ENCODE measurements around the gene PRMT9.

DNA sequence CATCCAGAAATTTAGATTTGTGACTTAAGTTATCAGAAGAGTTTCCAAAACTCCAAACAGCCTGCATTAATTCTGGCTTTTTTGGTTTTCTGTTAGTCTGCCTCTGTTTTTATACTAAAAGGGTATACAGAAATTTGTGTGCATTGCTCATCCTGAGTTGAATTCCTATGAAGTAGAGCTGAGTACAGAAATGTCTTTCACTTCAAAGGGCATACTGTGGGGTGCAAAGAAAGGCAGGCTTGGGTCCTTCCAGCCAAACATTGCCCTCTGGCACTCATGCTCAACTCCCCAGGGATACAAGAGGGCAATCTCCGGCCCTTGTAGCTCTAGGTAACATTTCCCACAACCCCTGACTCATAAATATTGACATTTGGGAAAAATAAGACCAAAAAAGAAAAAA is 94.4 kb downstream of the PRMT9 start:
- TF ChIP-seq, protein P1, sequence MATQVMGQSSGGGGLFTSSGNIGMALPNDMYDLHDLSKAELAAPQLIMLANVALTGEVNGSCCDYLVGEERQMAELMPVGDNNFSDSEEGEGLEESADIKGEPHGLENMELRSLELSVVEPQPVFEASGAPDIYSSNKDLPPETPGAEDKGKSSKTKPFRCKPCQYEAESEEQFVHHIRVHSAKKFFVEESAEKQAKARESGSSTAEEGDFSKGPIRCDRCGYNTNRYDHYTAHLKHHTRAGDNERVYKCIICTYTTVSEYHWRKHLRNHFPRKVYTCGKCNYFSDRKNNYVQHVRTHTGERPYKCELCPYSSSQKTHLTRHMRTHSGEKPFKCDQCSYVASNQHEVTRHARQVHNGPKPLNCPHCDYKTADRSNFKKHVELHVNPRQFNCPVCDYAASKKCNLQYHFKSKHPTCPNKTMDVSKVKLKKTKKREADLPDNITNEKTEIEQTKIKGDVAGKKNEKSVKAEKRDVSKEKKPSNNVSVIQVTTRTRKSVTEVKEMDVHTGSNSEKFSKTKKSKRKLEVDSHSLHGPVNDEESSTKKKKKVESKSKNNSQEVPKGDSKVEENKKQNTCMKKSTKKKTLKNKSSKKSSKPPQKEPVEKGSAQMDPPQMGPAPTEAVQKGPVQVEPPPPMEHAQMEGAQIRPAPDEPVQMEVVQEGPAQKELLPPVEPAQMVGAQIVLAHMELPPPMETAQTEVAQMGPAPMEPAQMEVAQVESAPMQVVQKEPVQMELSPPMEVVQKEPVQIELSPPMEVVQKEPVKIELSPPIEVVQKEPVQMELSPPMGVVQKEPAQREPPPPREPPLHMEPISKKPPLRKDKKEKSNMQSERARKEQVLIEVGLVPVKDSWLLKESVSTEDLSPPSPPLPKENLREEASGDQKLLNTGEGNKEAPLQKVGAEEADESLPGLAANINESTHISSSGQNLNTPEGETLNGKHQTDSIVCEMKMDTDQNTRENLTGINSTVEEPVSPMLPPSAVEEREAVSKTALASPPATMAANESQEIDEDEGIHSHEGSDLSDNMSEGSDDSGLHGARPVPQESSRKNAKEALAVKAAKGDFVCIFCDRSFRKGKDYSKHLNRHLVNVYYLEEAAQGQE (IDR thresholded peaks at IDR 0.05; ENCODE audit: low read depth) = no peak
- TF ChIP-seq FOXM1 (IDR thresholded peaks at IDR 0.05; ENCODE audit: borderline replicate concordance, low read depth) = no peak
- TF ChIP-seq CEBPB (IDR thresholded peaks at IDR 0.05) = no peak
- no peak for TF ChIP-seq TAF1 (IDR thresholded peaks at IDR 0.05; ENCODE audit: low read depth)
- TF ChIP-seq EP300 (IDR thresholded peaks at IDR 0.05; ENCODE audit: borderline replicate concordance) = no peak
- no peak for TF ChIP-seq CREB1 (IDR thresholded peaks at IDR 0.05; ENCODE audit: low read depth)
- TF ChIP-seq, protein P2, sequence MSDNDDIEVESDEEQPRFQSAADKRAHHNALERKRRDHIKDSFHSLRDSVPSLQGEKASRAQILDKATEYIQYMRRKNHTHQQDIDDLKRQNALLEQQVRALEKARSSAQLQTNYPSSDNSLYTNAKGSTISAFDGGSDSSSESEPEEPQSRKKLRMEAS (IDR thresholded peaks at IDR 0.05) = no peak
- no peak for TF ChIP-seq RAD21 (IDR thresholded peaks at IDR 0.05; ENCODE audit: low read depth)
- TF ChIP-seq EGR1 (IDR thresholded peaks at IDR 0.05) = no peak
- no peak for TF ChIP-seq YY1 (IDR thresholded peaks at IDR 0.05; ENCODE audit: low read depth)
- TF ChIP-seq, protein P3, sequence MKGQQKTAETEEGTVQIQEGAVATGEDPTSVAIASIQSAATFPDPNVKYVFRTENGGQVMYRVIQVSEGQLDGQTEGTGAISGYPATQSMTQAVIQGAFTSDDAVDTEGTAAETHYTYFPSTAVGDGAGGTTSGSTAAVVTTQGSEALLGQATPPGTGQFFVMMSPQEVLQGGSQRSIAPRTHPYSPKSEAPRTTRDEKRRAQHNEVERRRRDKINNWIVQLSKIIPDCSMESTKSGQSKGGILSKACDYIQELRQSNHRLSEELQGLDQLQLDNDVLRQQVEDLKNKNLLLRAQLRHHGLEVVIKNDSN (IDR thresholded peaks at IDR 0.05) = no peak
- TF ChIP-seq TEAD4 (IDR thresholded peaks at IDR 0.05) = no peak
- TF ChIP-seq ZBTB7A (IDR thresholded peaks at IDR 0.05; ENCODE audit: low read depth) = no peak

Measured in Ishikawa (cell line).